ENCODE measurements around the gene PAQR4. TPM values are rescaled to one million over a fixed set of nuclear protein-coding genes. Genes with fewer than 3 reads are reported as not detected.

Gene PAQR4
- total and polyA plus RNA-seq, 2 of the 13 experiments (the other 11 are each of a cell fraction or from before 2014, with no cell fraction given), result 15.9 to 24.8 TPM

- TF ChIP-seq ZBTB26 (CRISPR knock-in tag; IDR thresholded peaks at IDR 0.05; ENCODE audit: borderline replicate concordance) (no peak), SAP130 (CRISPR knock-in tag; IDR thresholded peaks at IDR 0.05; ENCODE audit: low read depth) (peak; percentile 88), ZNF446 (CRISPR knock-in tag; IDR thresholded peaks at IDR 0.05) (no peak), MNT (IDR thresholded peaks at IDR 0.05) (peak; percentile 47; the same call in 1 of the 2 replicates), RFX5 (IDR thresholded peaks at IDR 0.05; ENCODE audit: low read depth, low read length) (peak; percentile 81), ZNF574 (CRISPR knock-in tag; IDR thresholded peaks at IDR 0.05) (peak; percentile 49), SP2 (CRISPR knock-in tag; IDR thresholded peaks at IDR 0.05) (peak; percentile 96), TSC22D2 (CRISPR knock-in tag; IDR thresholded peaks at IDR 0.05; ENCODE audit: borderline replicate concordance) (peak; percentile 87; the same call in 1 of the 2 replicates), GATA4 (IDR thresholded peaks at IDR 0.05; ENCODE audit: borderline replicate concordance, low read depth) (no peak), SMAD3 (CRISPR knock-in tag; IDR thresholded peaks at IDR 0.05) (0 out of 2 replicates have a peak, but pooled peaks have one; percentile 64), CBX1 (IDR thresholded peaks at IDR 0.05; ENCODE audit: low read depth) (no peak), ZBTB14 (CRISPR knock-in tag; IDR thresholded peaks at IDR 0.05) (peak; percentile 67), SP140L (CRISPR knock-in tag; IDR thresholded peaks at IDR 0.05; ENCODE audit: borderline replicate concordance) (no peak), KDM2A (CRISPR knock-in tag; IDR thresholded peaks at IDR 0.05; ENCODE audit: borderline replicate concordance, low read depth) (peak; percentile 92), AGO1 (IDR thresholded peaks at IDR 0.05; ENCODE audit: low read depth, low read length, poor library complexity, severe bottlenecking) (peak; percentile 75), HES4 (CRISPR knock-in tag; IDR thresholded peaks at IDR 0.05; ENCODE audit: borderline replicate concordance) (no peak)
- TF ChIP-seq, protein P1, sequence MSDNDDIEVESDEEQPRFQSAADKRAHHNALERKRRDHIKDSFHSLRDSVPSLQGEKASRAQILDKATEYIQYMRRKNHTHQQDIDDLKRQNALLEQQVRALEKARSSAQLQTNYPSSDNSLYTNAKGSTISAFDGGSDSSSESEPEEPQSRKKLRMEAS (IDR thresholded peaks at IDR 0.05), result peak; percentile 79
- TF ChIP-seq, protein P2, sequence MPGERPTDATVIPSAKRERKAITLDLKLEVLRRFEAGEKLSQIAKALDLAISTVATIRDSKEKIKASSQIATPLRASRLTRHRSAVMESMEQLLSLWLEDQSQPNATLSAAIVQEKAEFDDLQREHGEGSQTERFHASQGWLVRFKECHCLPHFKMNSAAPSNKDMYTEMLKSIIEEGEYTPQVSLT (CRISPR knock-in tag; IDR thresholded peaks at IDR 0.05; ENCODE audit: borderline replicate concordance, low read depth), result no peak
These were observed 34.6 kb downstream of the PAQR4 start (continued) for GRCh38 chr16:3003582-3004270.
